Measurements from ENCODE around the gene ACOXL. TPM values are rescaled to one million over a fixed set of nuclear protein-coding genes. Genes with fewer than 3 reads are reported as not detected.

ACOXL gene
- total and polyA plus RNA-seq, 2 donors (not counting 3 experiments of a cell fraction or from before 2014, with no cell fraction given), result not detected

DNA sequence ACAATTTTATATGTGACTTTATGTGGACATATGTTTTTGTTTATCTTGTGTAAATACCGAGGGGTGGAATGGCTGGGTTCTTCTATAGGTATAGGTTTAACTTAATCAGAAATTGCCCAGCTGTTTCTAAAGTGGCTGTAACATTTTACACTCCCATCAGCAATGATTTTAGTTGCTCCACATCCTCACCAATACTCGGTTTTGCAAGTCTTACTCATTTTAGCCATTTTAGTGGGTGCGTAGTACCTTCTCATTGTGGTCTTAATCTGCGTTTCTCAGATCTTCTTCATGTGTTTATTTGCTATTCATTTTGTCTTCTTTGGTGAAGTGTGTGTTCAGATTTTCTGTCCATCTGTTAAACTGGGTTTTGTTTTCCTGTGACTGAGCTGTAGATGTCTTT lies 292.9 kb downstream of the ACOXL start:
- Histone ChIP-seq H3K27me3 (ENCODE audit: control insufficient read depth in 2 of 2, insufficient read depth in 2 of 2, low read length in 2 of 2) (peaks cover 15 to 18% of the 10 kb centered on the region in 2 experiments), H2AFZ (ENCODE audit: low read depth, low read length) (no peak overlapping the region), H3K36me3 (ENCODE audit: control insufficient read depth in 2 of 2, extremely low read depth in 1 of 2, insufficient read depth in 2 of 2, low read length in 2 of 2) (no peaks in the 10 kb centered on the region), H3K9me3 (replicated peaks; ENCODE audit: control insufficient read depth, insufficient read depth, low read length) (no peaks in the 10 kb centered on the region), H3K9ac (replicated peaks; ENCODE audit: extremely low read depth, insufficient read depth, low read length) (no peak overlapping the region), H3K4me1 (ENCODE audit: control insufficient read depth, extremely low read depth, insufficient read depth, low read length) (no peaks in the 10 kb centered on the region), H3K4me3 (replicated peaks in 1 of 3; ENCODE audit: insufficient read depth in 1 of 3, low read depth in 1 of 3, low read length in 3 of 3) (no peak overlapping the region), H3K9me1 (replicated peaks; ENCODE audit: control insufficient read depth, extremely low read depth, insufficient read depth, low read length) (no peaks in the 10 kb centered on the region), H3K4me2 (ENCODE audit: insufficient read depth, low read length) (no peak overlapping the region), H4K20me1 (replicated peaks; ENCODE audit: control insufficient read depth, extremely low read depth, insufficient read depth, low read length) (no peaks in the 10 kb centered on the region), H3K79me2 (ENCODE audit: control insufficient read depth, insufficient read depth, low read length) (no peaks in the 10 kb centered on the region), H3K27ac (ENCODE audit: insufficient read depth, low read depth, low read length) (no peak overlapping the region)
- DNase-seq (ENCODE audit: low read depth, low spot score) (no peak), FAIRE-seq (no peak)
- intact Hi-C loops (cut with micrococcal nuclease) (no loop called here), dilution Hi-C loops (cut with MboI; ENCODE audit: extremely low pct_ligation_motif_present, low sequenced_read_pairs) (no loop called here)
- ChIA-PET CTCF (no interaction called here), POLR2A (no interaction called here)
- no peak for TF ChIP-seq FOS (IDR thresholded peaks at IDR 0.05; ENCODE audit: borderline replicate concordance, insufficient read depth, low read length)
- TF ChIP-seq MYC (IDR thresholded peaks at IDR 0.05; ENCODE audit: low read depth, low read length), result no peak
- TF ChIP-seq CTCF (IDR thresholded peaks at IDR 0.05; ENCODE audit: extremely low read depth in 1 of 2, insufficient read depth in 1 of 2, low read depth in 1 of 2, low read length in 2 of 2), result no peak
- no peak for TF ChIP-seq POLR2AphosphoS5 (IDR thresholded peaks at IDR 0.05; ENCODE audit: insufficient read depth, low read depth, low read length)
- TF ChIP-seq MAX (IDR thresholded peaks at IDR 0.05; ENCODE audit: insufficient read depth, insufficient read length), result no peak
- TF ChIP-seq GATA2 (IDR thresholded peaks at IDR 0.05; ENCODE audit: insufficient read depth, insufficient read length, low read depth, low read length), result no peak
- no peak for TF ChIP-seq JUN (IDR thresholded peaks at IDR 0.05; ENCODE audit: borderline replicate concordance, insufficient read depth, insufficient read length, low read depth)
- TF ChIP-seq POLR2A (IDR thresholded peaks at IDR 0.05; ENCODE audit: low read depth, low read length), result no peak
- TF ChIP-seq EZH2 (IDR thresholded peaks at IDR 0.05; ENCODE audit: borderline replicate concordance, low read depth, low read length, severe bottlenecking), result no peak
- no TSS peak for BruUV-seq (replicated peaks)
